Stimulated activated CD4-positive, alpha-beta T cell treated with anti-CD3 and anti-CD28 coated beads, Interleukin-4, amount 100 ng/mL, for 4 hours (primary cell): ENCODE data around the gene TERC.

Experiments
- DNase-seq, 2 experiments: peaks; one replicate each; pipeline ENCODE4 v3.0.0-alpha.2; 2020

The TERC gene

DNA sequence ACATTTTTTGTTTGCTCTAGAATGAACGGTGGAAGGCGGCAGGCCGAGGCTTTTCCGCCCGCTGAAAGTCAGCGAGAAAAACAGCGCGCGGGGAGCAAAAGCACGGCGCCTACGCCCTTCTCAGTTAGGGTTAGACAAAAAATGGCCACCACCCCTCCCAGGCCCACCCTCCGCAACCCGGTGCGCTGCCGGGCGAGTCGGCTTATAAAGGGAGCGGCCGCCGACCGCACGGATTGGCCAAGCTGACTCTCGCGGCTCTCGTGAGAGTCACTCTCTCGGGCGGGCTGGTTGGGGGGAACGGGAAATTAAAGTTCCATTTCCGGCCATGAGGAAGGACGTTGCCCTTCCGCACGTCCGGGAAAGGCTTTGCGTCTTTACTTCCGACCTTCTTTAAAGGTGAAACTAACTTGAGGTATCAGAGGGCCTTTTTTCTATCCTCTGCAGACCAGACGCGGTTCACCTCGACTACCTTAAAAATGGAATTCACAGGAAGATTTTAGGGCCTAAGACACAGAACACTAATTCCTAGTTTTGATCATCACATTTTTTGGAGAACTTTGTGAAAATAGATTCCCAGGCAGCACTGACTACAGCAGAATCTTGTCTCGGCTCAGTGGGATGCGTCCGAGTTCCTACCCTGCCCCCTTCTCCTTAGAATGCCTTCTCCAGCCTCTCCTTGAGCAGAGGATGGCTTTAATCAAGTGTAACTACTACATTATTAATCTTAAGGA, at the start of gene TERC:
TSS of gene TERC (minus strand) at position 179 of the 731 bp plus-strand sequence.
- peak; percentile 86 to 92 for DNase-seq

DNA sequence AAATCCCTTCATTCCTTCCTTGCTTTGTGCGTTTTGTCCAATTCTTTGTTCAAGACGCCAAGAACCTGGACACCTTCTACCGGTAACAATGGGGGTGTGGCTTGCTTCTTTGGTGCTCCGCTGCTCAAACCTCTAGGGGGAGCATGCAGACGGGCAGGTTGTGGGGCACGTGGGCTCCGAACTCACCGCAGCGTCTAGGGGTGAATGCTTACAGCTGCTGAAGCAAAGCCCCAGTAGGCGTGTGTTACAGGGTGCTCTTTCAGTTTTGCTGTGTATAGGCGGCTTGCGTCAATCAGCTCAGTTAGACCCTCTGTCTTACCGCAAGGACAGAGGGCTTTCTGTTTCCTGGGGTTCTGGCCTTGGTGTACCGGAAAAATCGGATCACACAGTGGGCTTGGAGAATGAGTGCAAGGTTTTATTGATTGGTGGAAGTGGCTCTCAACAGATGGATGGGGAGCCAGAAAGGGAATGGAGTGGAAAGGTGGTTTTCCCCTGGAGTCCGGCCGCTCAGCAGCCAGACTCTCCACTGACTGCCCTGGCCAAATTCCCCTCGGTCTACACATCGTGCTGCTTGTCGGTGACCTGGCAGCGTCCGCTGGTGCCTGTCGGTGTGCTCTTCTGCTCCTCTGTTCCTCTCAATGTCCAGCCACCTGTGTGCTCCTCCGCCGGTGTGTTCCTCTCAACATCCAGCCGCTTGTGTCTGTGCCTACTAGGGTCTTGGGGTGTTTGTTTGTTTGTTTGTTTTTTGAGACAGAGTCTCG, 49.1 kb upstream of the TERC start:
- DNase-seq, result peak; percentile 57 to 83

DNA sequence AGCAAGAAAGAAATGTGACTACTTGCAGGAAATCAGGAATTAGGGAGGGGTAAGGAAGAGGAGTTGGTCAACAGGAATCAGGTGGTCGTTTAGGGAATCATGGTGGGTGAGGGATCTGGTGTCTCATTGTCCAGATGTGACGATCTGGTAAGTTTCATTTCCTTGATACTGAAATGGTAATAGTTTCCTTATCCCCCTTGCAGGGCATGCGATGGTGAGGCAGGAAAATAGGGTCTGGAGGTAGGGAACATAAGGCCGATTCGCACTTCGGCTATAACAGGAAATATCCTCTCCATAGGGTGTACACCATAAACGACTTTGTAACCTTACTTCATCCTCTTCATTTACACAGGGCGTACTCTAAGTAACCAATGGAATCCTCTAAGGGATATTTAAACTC, 48.4 kb upstream of the TERC start:
- DNase-seq, result no peak

DNA sequence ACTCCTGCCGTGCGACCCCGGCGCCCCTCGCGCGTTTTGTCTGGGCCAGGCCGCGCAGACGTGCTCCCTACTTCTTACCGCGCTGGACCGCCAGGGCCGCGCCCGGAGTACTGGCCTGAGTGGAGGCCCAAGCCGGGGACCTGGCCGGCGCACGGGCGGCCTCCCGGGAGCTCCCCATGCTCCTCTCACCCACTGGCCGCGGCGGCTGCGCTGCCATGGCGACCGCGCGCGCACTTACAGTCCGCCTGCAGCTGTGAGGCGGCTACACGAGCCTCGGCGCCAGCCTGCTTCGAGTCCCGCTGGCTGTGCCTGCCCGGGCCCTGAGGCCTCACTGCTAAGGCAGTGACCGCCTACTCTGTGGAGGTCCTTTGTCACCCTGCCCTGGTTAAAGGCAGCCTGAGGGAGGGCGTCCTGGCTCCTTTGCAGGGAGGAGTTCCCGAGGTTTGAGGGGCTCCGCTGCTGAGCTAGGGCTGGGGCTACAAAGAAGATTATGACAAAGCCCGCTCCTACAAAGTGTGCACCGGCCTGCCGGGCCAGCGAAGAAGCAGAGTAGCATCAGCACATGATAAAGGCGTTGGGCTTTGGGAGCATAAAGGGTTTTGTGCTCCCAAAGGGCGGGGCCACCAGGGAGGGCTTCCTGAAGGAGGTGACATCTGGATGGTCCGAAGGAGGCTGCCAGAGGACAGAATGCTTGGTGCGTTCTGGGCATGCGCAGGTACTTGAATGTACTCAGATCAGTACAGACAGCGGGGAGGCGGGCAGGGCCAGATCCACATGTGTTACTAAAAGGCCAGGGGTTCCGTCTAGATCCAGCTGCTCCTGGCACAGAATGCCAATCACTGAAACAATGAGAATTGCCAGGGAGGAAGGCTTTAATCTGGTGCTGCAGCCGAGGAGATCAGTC, 47.7 kb upstream of the TERC start, which contains the start of the genes LRRC34 and LRRIQ4:
TSS of gene LRRC34 (minus strand) at position 573 of the 904 bp plus-strand sequence. CDS start at position 217, 356 bp downstream.
TSS of gene LRRIQ4 (plus strand) at position 539 of the 904 bp plus-strand sequence. CDS start 9,052 bp downstream, outside the sequence.
- peak; percentile 65 to 68 for DNase-seq

DNA sequence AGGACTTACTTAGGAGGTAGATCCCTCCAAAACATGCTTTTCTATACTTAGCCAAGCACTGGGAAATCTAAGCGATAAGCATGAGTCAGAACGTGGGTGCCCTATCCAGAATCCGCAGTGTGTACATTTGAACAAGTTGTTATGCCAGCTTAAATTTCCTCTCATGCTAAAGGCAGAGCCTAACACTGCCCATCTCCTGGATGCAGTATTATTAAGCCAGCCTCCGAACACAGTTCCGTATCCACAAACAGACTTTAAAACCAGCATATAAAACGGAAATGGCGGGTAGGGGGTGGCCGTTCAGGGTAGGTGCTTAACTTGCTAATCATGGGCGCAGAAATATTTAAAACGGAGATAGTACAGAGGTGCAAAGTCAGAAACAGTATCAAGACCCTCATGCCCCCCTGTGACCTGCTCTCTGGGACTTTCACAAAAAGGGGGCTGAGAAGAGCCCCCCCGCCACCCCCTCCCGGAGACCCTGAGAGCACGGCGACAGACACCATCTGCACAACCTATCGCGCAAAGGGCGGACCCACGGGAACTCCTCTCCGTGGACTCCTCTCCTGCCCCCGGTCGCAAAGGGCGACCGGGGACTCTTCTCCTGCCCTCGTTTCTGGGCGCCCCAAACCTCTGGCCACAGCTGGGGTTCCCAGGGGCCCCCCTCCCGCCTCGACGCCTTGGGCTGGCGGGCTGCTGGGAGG, 46.9 kb upstream of the TERC start:
- no peak for DNase-seq

DNA sequence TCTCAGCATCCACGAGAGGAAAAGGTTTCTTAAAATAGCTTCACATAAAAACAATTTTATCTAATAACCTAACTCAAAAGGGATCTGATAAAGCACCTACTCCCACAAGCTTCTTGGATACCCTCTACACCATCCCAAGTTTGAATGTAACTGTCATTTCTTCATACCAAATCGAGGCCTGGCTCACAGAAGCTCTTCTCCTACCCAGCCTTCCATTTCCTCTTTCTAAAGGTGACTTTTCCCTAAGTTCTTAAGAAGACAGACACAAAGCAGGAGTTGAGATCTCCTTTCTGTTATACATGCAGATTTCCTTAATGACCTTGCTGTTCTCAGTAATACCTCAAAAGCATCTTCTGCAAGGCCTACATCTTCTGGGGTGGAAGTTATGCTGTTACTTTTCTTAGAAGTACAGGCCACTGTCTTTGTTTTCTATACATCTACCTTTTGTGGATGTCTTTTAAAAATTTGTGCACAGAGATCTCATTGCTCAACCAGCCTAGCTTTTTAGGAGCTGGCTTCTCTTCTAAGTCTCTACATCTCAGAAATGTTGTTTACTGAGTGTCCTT, 44.5 kb upstream of the TERC start:
- no peak for DNase-seq

DNA sequence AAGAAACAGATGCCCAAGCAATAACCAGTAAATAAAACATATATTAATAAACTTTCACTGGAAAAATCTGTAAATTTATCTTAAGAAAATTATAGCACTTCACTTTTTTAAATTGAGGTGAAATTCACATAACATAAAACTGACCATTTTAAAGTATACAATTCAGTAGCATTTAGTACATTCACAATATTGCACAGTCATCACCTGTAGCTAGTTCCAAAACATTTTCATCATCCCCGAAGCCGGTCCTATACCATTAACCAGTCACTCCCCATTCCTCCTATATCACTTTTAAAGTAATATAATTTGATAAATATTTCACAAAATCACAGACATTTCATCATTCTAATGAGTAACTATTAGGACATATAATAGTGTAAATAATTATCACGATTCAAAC, 39.8 kb upstream of the TERC start:
- no peak for DNase-seq

DNA sequence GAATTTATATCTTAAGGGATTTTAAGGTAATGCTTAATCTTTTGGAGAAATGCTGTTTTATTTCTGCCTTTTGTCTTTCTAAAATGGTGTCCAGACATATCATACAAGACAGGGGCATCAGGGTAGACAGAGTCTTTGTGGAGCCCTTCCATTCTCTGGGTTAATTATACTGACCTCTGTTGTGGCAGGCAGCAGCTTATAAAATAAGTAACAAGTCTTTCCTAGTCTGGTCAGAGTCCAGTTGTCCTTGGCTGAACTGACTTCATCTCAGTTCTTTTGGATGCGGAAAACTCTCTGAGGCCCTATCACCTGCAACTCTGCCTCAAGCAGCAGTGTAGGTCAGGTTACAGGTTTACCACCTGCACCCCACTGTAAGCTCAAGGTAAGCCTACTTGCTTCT, 27.5 kb upstream of the TERC start:
- DNase-seq, result no peak

DNA sequence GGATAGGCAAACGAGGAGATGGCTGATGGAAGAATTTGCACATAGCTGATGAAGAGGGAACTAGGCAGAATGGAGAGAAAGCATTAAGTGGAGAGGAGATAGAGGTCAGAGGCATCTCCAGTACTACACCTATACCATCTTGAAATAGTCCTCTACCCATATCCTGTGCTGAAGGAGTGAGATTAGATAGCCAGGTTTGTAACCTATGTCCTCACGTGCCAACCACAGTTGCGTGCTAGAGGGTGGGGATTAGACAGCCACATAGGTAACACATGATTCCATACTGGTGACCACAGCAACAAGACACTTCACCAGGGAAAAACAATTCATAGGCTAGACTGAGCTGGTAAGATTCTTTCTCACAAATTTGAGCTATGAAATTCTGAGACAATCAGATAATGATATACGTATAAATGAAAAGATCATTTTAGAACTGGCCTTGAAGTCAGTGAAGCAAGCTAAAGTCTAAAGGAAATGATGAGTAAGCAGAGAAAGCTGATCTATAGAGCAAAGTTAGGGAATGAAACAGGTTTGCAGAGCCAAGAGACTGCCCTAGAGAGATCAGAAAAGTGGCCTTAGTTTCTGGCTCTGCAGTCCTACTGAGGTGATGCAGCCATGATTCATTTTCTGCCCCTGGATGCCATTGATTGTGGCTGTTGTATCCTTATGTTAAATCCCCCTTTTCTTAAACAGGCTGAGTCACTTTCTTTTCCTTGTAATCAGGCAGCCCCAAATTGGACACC, 26.0 kb upstream of the TERC start:
- no peak for DNase-seq

DNA sequence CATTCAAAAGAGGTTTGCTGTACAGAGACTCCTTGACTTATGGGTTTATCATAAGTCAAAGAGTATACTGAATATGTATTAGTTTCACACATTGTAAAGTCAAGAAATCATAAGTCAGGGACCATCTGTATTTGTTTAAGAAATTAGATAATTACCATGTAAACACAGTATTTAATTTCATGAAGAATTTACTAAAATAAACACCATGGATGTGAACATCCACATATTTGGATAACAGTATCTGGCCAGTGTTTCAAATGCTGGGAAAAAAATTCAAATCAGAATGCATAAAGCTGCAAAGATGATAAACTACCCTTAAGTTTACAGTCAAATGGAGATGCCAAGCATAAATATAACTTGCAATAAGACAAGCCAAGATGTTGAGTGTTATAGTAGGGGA, 25.4 kb upstream of the TERC start:
- no peak for DNase-seq

DNA sequence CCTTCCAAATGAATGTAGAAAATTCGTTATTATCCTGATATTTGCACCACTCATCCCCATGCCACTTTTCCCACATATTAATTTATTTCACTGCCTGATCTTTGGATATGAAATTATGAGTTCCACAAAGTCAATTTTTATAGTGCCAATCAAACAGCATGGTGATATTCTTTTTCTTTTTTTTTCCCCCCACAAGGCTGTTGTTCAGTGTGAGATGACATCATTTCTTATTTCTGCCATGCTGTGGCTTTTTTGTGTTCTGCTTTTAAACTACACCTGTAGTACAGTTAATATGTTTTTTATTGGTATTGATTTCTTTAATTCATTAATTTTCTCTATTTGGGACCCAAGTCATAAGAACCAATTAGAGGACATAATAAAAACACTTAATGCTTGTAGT, 22.9 kb upstream of the TERC start:
- DNase-seq, result no peak

DNA sequence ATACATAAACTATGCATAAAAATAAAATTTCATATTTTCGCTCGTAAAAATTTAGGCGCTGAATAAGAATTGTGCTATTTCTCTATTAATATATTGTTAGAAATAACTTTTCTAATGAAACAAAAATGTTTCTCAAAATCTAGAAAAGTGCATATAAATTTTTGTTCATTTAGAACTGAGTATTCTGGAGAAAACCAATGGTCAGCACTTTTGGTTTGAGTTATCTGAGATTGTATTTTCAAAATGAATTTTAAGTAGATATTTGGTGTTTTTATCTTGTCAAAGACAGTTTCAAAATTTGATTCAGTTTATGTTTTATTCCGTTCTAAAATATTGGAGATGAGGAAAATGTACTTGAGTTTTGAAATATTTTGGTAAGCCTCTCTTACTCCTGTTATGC, 22.3 kb upstream of the TERC start:
- DNase-seq, result no peak

DNA sequence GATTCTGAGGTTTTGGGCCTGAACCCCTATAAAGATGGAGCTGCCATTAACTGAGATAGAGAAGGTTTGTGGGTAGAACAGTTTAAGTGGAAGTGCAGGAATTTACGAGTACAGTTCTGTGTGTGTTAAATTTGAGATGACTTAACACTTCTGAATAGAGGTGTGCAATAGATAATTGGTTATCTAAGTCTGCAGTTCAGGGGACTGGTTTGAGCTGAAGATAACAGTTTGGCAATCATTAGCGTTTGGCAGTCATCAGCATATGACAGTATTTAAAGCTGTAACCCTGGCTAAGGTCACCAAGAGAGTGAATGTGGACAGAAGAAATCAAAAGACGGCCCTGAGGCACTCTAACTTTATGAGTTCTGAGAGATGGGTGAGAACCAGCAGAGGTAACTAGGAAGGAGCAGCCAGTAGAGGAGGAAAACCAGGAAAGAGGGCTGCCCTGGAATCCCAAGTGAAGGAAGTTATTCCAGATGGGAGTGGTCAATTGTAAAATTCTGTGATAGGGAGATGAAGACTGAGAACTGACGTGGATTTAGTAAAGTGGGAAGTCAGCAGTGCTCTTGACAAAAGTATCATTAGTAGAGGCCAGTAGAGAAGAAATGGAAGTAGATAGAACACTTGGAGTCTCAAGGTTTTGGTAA, 16.5 kb upstream of the TERC start:
- no peak for DNase-seq

DNA sequence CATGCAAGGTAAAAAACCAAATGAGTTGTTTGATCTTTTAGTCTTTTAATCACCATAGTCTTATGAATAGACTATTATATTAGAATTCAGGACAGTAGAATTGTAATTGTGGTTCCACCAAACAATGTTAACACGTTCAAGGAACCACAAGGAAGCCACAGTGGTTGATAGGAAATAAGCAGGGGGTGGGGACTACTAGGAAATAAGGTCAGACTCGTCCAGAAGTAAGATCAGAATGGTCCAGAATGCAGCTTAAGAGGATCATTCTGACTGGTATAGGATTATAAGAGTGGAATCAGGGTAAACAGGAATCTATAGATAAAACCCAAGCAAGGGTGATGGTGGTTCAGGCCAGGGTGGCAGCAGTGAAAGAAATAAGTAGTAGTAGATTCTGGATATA, 15.9 kb upstream of the TERC start:
- no peak for DNase-seq

DNA sequence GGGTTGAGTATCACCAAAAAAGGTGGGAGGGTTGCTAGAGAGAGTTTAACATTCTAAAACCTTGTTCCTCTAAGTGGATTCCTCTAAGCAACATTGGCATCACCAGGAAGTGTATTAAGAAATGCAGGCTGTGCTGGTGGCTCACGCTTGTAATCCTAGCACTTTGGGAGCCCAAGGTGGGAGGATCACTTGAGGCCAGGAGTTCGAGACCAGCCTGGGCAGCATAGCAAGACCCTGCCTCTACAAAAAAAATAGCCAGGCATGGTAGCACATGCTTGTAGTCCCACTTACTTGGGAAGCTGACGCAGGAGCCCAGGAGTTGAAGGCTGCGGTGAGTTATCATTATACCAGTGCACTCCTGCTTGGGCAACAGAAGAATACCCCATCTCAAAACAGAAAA, 13.0 kb upstream of the TERC start:
- DNase-seq, result no peak

DNA sequence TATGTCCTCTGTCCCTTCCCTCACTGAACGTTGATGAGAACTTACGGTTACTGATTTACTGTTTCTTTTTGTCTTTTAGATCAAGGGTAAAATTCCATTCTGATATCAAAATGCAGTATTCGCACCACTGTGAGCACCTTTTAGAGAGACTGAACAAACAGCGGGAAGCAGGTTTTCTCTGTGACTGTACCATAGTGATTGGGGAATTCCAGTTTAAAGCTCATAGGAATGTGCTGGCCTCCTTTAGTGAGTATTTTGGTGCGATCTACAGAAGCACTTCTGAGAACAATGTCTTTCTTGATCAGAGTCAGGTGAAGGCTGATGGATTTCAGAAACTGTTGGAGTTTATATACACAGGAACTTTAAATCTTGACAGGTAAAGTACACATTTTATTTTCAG, 9.3 kb upstream of the TERC start:
- no peak for DNase-seq

DNA sequence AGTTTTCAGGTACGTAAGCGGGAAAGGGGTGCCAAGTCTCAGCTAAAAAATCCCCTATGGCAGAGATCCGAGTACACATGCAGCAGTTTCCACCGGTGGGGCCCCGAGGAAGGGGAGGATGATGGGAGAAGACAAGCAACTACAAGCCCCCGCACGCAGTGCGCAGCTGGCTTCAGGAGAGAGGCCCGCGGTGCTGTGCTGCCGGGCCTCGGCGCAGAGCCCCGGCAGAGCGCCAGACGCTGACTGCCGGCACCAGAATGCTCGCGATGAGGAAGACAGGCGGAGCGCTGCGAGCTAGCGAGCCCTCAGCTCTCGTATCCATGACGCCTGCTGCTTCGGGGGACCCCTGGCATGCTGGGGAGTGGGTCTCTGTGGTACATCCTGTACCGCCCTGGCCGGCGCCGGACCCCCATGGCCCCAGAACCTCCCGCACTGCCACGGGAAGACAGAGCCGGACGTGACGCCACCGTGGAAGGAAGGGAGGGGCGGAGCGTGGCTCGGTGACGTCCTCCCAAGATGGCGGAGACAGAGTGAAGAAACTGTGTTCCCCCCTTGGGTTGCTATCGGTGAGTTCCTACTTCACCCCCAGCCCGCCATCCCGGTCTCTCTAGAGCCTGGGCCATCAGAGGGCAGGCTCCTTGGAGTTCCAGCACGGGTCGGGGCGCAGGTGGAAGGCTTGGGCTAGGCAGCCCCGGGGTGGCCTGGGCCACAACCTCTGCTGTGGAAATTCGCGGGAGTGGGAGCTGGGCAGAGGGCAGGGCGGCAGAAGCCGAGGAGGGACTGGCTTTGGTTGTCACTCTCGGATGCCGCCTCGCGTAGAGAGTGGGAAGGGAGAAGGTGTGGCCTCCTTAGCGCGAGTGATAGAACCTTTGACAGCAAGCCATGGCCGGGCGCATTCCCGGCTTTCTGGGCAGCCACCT, 8.3 kb upstream of the TERC start, which contains the start of gene MYNN:
TSS of gene MYNN (plus strand) at position 500 of the 920 bp plus-strand sequence. CDS start 900 bp downstream, outside the sequence.
- DNase-seq, result peak; percentile 88 to 91

DNA sequence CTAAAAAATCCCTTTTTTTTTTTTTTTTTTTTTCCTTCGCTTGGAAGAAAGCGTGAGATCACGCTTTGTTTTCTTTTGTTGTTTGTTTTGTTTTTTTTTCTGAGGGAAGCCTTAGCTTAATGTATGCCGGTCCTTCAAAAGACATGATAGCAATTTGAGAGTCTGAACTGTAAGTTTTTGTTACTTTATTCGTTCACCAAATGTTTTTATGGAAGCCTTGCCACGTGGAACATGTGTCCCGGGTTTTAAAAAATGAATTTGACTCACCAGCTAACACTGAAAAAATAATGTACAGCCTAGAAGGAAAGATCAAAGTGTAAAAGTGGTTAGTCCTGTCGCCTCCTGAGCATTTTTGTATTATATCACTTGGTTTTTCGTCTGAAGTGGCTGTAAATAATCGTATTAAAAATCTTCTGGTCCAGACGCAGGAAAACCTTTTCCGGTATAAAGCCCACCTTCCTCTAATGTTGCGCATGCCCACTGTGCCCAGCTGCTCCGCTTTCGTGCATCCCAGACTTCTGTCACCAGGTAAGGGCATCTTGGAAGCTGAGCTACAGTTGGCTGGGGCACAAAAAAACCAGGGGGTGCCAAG, 7.5 kb upstream of the TERC start:
- DNase-seq, result peak; percentile 53 to 59
